ENCODE data around the gene CADPS. TPM values are rescaled to one million over a fixed set of nuclear protein-coding genes. Genes with fewer than 3 reads are reported as not detected.

The CADPS gene
- total RNA-seq, 1 experiment from 2014 or later: not detected

GRCh38 chr3:62675492-62675891, 199.7 kb downstream of the CADPS start:
- no TSS peak for BruUV-seq (replicated peaks)
- Histone ChIP-seq H3K27me3 (ENCODE audit: control insufficient read depth, insufficient read depth, low read length) (no peaks in the 10 kb centered on the region), H3K9me3 (ENCODE audit: control insufficient read depth, insufficient read depth, low read depth, low read length) (no peaks in the 10 kb centered on the region), H3K4me1 (ENCODE audit: control insufficient read depth, insufficient read depth, low read length) (no peaks in the 10 kb centered on the region), H3K4me3 (ENCODE audit: low read depth in 2 of 2, low read length in 2 of 2) (no peak overlapping the region), H3K36me3 (ENCODE audit: control insufficient read depth, insufficient read depth, low read length) (no peaks in the 10 kb centered on the region), H3K27ac (ENCODE audit: low read length) (no peak overlapping the region)
- intact Hi-C loops (cut with micrococcal nuclease; ENCODE audit: unreplicated experiment) (no loop called here), in situ Hi-C loops (cut with HindIII; ENCODE audit: low pct_unique_long_range_greater_than_20kb, low sequenced_read_pairs) (no loop called here)
- no peak for TF ChIP-seq CTCF (IDR thresholded peaks at IDR 0.05)
- no peak for TF ChIP-seq REST (IDR thresholded peaks at IDR 0.05; ENCODE audit: insufficient read depth in 1 of 2, low read depth in 2 of 2, low read length in 1 of 2)
- TF ChIP-seq SIN3A (IDR thresholded peaks at IDR 0.05; ENCODE audit: borderline replicate concordance, insufficient read depth, low read depth, low read length): no peak
- TF ChIP-seq TCF7L2 (IDR thresholded peaks at IDR 0.05; ENCODE audit: low read depth, low read length): no peak
- no peak for TF ChIP-seq POLR2AphosphoS5 (IDR thresholded peaks at IDR 0.05; ENCODE audit: low read depth, low read length)
- ChIA-PET CTCF (no interaction called here), POLR2A (no interaction called here)
- ATAC-seq: no peak
- no peak for DNase-seq (ENCODE audit: low read depth, low spot score)

- DNase-seq (ENCODE audit: low read depth, low spot score): no peak
- ChIA-PET POLR2A (no interaction called here), CTCF (no interaction called here)
- intact Hi-C loops (cut with micrococcal nuclease; ENCODE audit: unreplicated experiment) (no loop called here), in situ Hi-C loops (cut with HindIII; ENCODE audit: low pct_unique_long_range_greater_than_20kb, low sequenced_read_pairs) (no loop called here)
- no peak overlapping the region for H3K27ac ChIP-seq (ENCODE audit: low read length)
- H3K9me3 ChIP-seq (ENCODE audit: control insufficient read depth, insufficient read depth, low read depth, low read length): no peaks in the 10 kb centered on the region
- BruUV-seq (replicated peaks): no TSS peak
- ATAC-seq: no peak
- no peaks in the 10 kb centered on the region for H3K4me1 ChIP-seq (ENCODE audit: control insufficient read depth, insufficient read depth, low read length)
- H3K4me3 ChIP-seq (ENCODE audit: low read depth in 2 of 2, low read length in 2 of 2): no peak overlapping the region
- H3K27me3 ChIP-seq (ENCODE audit: control insufficient read depth, insufficient read depth, low read length): no peaks in the 10 kb centered on the region
- H3K36me3 ChIP-seq (ENCODE audit: control insufficient read depth, insufficient read depth, low read length): no peaks in the 10 kb centered on the region
- TF ChIP-seq POLR2AphosphoS5 (IDR thresholded peaks at IDR 0.05; ENCODE audit: low read depth, low read length) (no peak), REST (IDR thresholded peaks at IDR 0.05; ENCODE audit: insufficient read depth in 1 of 2, low read depth in 2 of 2, low read length in 1 of 2) (no peak), SIN3A (IDR thresholded peaks at IDR 0.05; ENCODE audit: borderline replicate concordance, insufficient read depth, low read depth, low read length) (no peak), TCF7L2 (IDR thresholded peaks at IDR 0.05; ENCODE audit: low read depth, low read length) (no peak), CTCF (IDR thresholded peaks at IDR 0.05) (no peak)
These were observed 202.3 kb downstream of the CADPS start for GRCh38 chr3:62672988-62673313.
